SU-DHL-6 (cell line): ENCODE results near the gene ADCY3.

Experiments
- CTCF ChIP-seq: fragments of 200-600 bp; sonication (generic); IDR thresholded peaks from one replicate; pipeline ENCODE4 v1.5.1; 2017; ENCODE audit warnings: antibody characterized with exemption, mild to moderate bottlenecking, low read length, moderate library complexity; ENCODE audit not compliant: insufficient read depth, poor library complexity, severe bottlenecking
- EZH2phosphoT487 ChIP-seq: fragments of 200-600 bp; sonication (generic), shearing (Covaris generic); conservative IDR thresholded peaks from 2 replicates; pipeline ENCODE4 v1.6.1; 2018; ENCODE audit warnings: mild to moderate bottlenecking, antibody characterized with exemption, low read length, moderate library complexity, mixed read lengths

GRCh38 chr2:24969784-24970183 is 49.7 kb upstream of the ADCY3 start:
- TF ChIP-seq CTCF (no peak), EZH2phosphoT487 (no peak)
